Activated naive CD4-positive, alpha-beta T cell treated with anti-CD3 and anti-CD28 coated beads, Interleukin-2, amount 50 U/mL, for 72 hours (primary cell): ENCODE data around the gene NR6A1. TPM values are rescaled to one million over a fixed set of nuclear protein-coding genes. Genes with fewer than 3 reads are reported as not detected.

Source experiments
- ATAC-seq, 2 donors: fragments of 150-1000 bp; cut with Tn5 transposase; 2 replicates each; pipeline ENCODE4 v1.10.0; 2021; ENCODE audit warnings: mild to moderate bottlenecking in 2 of 2, moderate library complexity in 2 of 2
- DNase-seq, 2 donors: peaks; one replicate each; pipeline ENCODE4 v3.0.0; 2021 to 2022; ENCODE audit warnings: low spot score in 2 of 2
- H3K27ac Mint-ChIP-seq, 2 donors: one replicate each; pipeline ENCODE4 v1.8.0; 2022; ENCODE audit warnings: mild to moderate bottlenecking in 2 of 2, mixed read lengths in 2 of 2
- H3K36me3 Mint-ChIP-seq, 2 donors: one replicate each; pipeline ENCODE4 v1.8.0; 2022; ENCODE audit warnings: mixed read lengths in 2 of 2
- H3K9me3 Mint-ChIP-seq, 2 donors: one replicate each; pipeline ENCODE4 v1.8.0; 2022; ENCODE audit warnings: mixed read lengths in 2 of 2
- total RNA-seq, 2 donors: library from RNA; stranded (reverse); gene quantifications; one replicate each; pipeline ENCODE4 v1.2.3, GENCODE V29; 2022

NR6A1 gene
- total RNA-seq, 2 donors from 2014 or later: 0.58 to 0.84 TPM

GRCh38 chr9:124800306-124801259 is 29.5 kb upstream of the NR6A1 start:
- no peak overlapping the region for H3K27ac Mint-ChIP-seq
- no peaks in the 10 kb centered on the region for H3K9me3 Mint-ChIP-seq
- ATAC-seq: no peak
- no peaks in the 10 kb centered on the region for H3K36me3 Mint-ChIP-seq
- no peak for DNase-seq

- no peak for DNase-seq
- Mint-ChIP-seq H3K27ac (no peak overlapping the region), H3K36me3 (no peaks in the 10 kb centered on the region), H3K9me3 (no peaks in the 10 kb centered on the region)
- no peak for ATAC-seq
These were observed 28.3 kb upstream of the NR6A1 start for GRCh38 chr9:124799274-124800006.

- DNase-seq: no peak
- no peak overlapping the region for H3K27ac Mint-ChIP-seq
- no peaks in the 10 kb centered on the region for H3K9me3 Mint-ChIP-seq
- ATAC-seq: no peak
- no peaks in the 10 kb centered on the region for H3K36me3 Mint-ChIP-seq
These were observed 26.4 kb upstream of the NR6A1 start for GRCh38 chr9:124797343-124798103.

DNA sequence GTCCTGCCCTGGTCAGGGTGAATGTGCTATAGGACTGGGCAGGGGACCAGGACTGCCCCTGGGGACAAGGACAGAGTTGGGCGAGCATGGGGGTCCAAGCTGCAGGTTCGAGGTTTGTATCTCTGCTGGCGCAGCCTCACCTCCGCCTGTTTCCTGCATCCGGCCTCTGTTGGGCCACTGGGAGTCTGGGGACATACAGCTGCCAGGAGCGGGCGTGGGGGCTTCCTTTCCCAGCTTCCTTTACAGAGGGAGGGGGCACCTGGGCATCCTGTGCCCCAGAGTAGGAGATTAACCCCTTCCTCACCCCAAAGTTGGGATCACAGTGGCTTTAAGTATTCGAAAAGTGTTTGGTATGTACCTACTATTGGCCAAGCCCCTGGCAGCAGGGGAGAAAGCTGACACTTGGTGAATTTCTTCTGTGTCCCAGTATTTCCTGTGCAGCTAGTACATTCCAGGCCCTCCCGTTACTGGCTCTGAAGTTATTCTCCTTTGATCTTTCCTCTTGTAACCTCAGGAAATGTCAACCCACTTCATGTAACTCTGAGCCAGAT is 24.8 kb upstream of the NR6A1 start:
- ATAC-seq: no peak
- no peaks in the 10 kb centered on the region for H3K9me3 Mint-ChIP-seq
- no peaks in the 10 kb centered on the region for H3K36me3 Mint-ChIP-seq

DNA sequence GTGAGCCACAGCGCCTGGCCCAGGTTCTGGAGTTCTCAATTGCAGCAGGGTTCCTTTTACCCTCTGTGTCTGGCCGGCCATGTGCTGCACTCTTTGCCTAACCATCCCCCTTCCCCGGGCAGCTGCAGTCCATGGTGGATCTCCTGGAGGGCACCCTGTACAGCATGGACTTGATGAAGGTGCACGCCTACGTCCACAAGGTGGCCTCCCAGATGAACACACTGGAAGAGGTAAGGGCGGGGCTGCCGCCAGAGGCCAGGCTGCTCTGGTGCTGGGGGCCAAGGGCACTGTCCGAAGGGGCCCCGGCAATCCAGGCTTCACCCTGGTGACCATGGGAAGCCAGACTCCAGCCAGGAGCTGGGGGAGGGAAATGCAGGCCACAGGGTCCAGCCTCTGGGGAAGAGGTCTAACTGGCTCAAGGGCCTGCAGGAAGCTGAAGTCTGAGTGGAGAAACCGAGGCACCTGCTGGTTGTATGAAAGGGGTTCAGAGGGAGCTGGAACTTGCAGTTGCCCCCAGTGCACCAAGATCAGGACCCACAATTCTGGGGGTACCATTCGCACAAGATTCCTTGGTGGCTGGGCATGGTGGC is 23.9 kb upstream of the NR6A1 start:
- ATAC-seq (no peak), DNase-seq (no peak)
- H3K9me3 Mint-ChIP-seq: no peaks in the 10 kb centered on the region
- no peak overlapping the region for H3K27ac Mint-ChIP-seq
- H3K36me3 Mint-ChIP-seq: no peaks in the 10 kb centered on the region

More for the DNA sequence above, 24.8 kb upstream of the NR6A1 start:
- no peak overlapping the region for H3K27ac Mint-ChIP-seq
- no peak for DNase-seq

DNA sequence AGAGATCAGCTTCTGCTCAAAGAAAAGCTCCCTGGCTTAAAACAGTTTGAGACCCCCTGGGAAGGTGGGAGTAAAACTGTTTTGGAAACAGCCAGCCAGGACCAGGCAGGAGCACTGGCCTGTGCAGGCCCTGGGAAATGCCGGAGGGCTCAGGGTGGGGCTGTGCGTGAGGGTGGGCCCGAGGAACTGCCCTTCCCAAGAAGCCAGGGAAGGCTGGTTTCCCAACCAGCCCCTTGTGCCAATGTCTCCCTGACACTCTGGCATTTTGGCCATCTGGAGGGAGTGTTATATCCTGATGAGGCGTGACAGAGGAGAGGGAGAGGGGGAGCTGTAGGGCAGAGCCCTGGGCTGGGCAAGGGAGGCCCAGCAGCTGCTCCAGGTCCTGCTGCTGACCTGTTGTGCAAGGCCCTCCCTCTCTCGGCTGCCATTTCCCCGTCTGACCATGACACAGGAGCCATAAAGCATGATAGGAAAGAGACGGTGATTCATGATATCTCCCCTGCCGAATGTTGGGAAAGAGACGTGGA is 22.0 kb upstream of the NR6A1 start:
- DNase-seq (no peak), ATAC-seq (no peak)
- Mint-ChIP-seq H3K27ac (no peak overlapping the region), H3K36me3 (no peaks in the 10 kb centered on the region), H3K9me3 (no peaks in the 10 kb centered on the region)

DNA sequence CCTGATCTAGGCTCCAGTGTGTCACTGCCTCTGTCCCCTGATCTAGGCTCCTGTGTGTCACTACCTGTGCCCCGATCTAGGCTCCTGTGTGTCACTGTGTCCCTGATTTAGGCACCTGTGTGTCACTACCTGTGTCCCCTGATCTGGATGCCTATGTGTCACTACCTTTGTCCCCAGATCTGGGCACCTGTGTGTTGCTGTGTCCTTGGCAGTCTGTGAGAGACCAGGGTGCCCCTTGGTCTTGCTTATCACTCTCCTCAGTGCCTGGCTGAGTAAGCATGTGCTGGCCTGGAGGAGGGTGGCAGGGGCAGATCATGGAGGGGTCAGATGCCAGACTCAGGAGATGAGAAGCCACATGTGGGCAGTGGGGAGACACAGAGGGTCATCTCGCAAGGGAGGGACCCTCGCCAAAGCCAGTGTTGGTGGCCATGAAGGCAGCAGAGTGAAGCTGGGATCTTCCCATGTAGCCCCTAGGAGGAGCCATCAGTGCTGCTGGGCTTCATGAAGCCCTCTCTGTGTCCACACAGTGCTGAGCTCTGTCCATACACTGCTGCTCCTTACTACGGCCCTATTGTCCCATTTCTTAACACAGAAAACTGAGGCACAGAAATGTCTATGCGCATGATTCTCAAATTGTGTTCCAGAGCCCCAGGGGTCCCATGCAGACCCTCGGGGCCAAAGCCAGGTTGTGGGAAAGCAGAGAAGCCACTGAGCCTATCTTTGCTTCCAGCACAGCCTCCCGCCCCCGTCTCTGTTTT is 21.3 kb upstream of the NR6A1 start:
- no peak overlapping the region for H3K27ac Mint-ChIP-seq
- H3K9me3 Mint-ChIP-seq: no peaks in the 10 kb centered on the region
- no peaks in the 10 kb centered on the region for H3K36me3 Mint-ChIP-seq
- ATAC-seq: no peak
- no peak for DNase-seq

DNA sequence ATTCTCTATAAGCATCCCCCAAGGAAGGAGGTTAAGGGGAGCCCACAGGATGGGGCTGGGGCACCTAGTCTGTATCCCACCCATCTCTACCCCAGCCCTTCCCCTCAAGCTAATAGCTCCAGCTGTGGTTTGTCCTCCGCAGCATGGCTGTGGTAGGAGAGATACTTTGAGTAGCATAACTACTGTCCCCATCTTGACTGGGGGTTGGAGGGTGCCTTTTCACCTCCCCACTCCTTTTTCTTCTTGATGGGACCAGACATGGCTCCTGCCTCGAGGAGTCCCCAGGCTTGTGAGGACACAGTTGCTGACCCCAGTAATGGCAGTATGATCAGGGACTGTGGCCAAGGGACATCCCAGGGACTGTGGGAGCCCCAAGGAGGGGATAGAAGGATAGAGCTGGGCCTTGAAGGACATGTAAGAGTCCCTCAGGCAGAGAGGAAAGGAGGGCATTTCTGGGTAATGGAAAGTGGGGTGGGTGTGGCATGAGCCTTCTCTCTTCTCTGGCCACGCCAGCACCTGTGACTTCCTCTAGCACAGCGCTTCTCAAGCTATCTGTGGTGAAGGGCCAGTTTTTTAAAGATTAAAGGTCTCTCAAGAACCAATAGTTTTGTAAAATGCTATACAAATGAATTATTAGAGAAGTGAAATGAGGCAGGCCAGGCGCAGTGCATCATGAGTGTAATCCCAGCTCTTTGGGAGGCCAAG is 19.8 kb upstream of the NR6A1 start:
- DNase-seq: no peak
- Mint-ChIP-seq H3K36me3 (no peaks in the 10 kb centered on the region), H3K27ac (no peak overlapping the region), H3K9me3 (no peaks in the 10 kb centered on the region)
- ATAC-seq: no peak

DNA sequence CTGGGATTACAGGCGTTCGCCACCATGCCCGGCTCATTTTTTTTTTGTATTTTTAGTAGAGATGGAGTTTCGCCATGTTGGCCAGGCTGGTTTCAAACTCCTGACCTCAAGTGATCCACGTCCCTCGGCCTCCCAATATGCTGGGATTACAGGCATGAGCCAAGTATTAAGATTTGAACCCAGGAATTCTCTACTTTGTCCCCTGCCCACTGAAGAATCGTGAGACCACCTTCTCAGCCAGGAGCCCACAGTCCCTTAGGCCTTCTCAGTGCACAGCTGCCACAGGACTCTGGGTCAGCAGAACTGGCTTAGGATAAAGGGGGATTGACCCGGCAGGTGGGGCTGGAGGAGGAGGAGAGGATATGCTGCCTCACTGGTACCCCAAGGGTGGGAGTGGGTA is 19.2 kb upstream of the NR6A1 start:
- Mint-ChIP-seq H3K9me3 (no peaks in the 10 kb centered on the region), H3K27ac (no peak overlapping the region), H3K36me3 (no peaks in the 10 kb centered on the region)
- ATAC-seq: no peak
- no peak for DNase-seq

DNA sequence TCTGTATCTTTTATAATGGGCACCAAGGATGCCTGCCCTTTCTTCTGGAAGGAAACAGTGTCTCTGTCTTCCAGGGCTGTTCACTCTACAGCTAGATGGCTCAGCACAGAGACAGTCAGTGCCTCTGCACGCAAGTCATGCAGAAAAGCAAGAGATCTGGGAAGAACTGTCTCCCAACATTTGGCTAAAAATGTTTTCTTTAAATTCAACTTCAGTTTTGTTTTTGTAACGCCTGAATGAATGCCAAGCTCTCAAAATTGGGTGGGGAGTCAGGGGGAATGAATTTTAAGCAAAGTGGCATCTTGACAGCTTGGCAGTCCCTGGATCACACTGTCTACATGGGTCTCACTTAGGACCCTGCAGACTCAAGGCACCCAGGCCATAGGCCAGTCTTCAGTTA is 18.4 kb upstream of the NR6A1 start:
- Mint-ChIP-seq H3K9me3 (no peaks in the 10 kb centered on the region), H3K27ac (no peak overlapping the region), H3K36me3 (no peaks in the 10 kb centered on the region)
- ATAC-seq (no peak), DNase-seq (no peak)

GRCh38 chr9:124788542-124789217 is 17.6 kb upstream of the NR6A1 start:
- H3K9me3 Mint-ChIP-seq: no peaks in the 10 kb centered on the region
- ATAC-seq: no peak

GRCh38 chr9:124786881-124787573 is 15.9 kb upstream of the NR6A1 start:
- H3K27ac Mint-ChIP-seq: no peak overlapping the region

More at GRCh38 chr9:124788542-124789217, 17.6 kb upstream of the NR6A1 start:
- Mint-ChIP-seq H3K36me3 (no peaks in the 10 kb centered on the region), H3K27ac (no peak overlapping the region)
- peak in 1 of 2 donors; percentile 21 for DNase-seq

GRCh38 chr9:124784509-124784908 is 13.4 kb upstream of the NR6A1 start:
- Mint-ChIP-seq H3K9me3 (no peaks in the 10 kb centered on the region), H3K36me3 (no peaks in the 10 kb centered on the region), H3K27ac (no peak overlapping the region)
- DNase-seq (no peak), ATAC-seq (no peak)

More at GRCh38 chr9:124786881-124787573, 15.9 kb upstream of the NR6A1 start:
- peak in 1 of 2 donors; percentile 18 for DNase-seq
- no peak for ATAC-seq
- Mint-ChIP-seq H3K36me3 (no peaks in the 10 kb centered on the region), H3K9me3 (no peaks in the 10 kb centered on the region)

DNA sequence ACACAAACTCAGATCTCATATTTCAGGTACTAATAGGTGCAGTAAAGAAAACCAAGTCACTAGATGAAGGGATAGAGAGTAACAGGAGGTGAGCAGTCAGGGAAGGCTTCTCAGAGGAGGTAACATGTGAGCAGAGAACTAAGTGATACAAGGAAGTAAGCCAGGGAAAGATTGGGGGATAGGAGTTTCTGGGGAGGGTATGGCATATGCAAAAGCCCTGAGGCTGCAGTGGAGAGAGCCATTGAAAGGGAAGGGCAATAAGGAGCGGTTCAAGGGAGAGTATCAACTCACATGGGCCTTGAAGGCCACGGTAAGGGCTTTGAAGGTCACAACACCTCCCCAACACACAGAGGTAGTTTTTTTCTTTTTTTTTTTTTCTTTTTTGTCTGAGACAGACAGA is 12.7 kb upstream of the NR6A1 start:
- ATAC-seq (no peak), DNase-seq (no peak)
- Mint-ChIP-seq H3K36me3 (no peaks in the 10 kb centered on the region), H3K27ac (no peak overlapping the region), H3K9me3 (no peaks in the 10 kb centered on the region)
